ENCODE results near the gene ACAN. TPM values are rescaled to one million over a fixed set of nuclear protein-coding genes. Genes with fewer than 3 reads are reported as not detected.

ACAN gene
- total and polyA plus RNA-seq, 2 donors from 2014 or later = 2.8 to 10.3 TPM

GRCh38 chr15:88908697-88909621 lies 105.7 kb downstream of the ACAN start:
- intact Hi-C loops (cut with DNase I) = loop anchor here (10.0 kb wide), 1 partner anchor 266 kb away; no protein-coding TSS in a partner anchor
- no peak overlapping the region for H3K9ac ChIP-seq (ENCODE audit: low read length in 3 of 3)
- H3K36me3 ChIP-seq (ENCODE audit: control insufficient read depth in 2 of 3, insufficient read depth in 3 of 3, low read length in 3 of 3) = no peaks in the 10 kb centered on the region
- H3K4me3 ChIP-seq (ENCODE audit: low read length in 3 of 3) = no peak overlapping the region
- H3K27me3 ChIP-seq (ENCODE audit: control insufficient read depth, insufficient read depth, low read length) = no peaks in the 10 kb centered on the region
- FAIRE-seq (no peak), DNase-seq (no peak)
- H3K27ac ChIP-seq (ENCODE audit: low read depth in 2 of 2, low read length in 2 of 2) = no peak overlapping the region
- H3K9me3 ChIP-seq (ENCODE audit: control insufficient read depth in 2 of 3, insufficient read depth in 1 of 3, low read length in 3 of 3) = no peaks in the 10 kb centered on the region
- TF ChIP-seq CTCF (IDR thresholded peaks at IDR 0.05; ENCODE audit: borderline replicate concordance, extremely low read depth, insufficient read depth) = no peak
- H3K4me1 ChIP-seq (ENCODE audit: control insufficient read depth in 2 of 3, insufficient read depth in 2 of 3, low read depth in 1 of 3, low read length in 3 of 3) = peaks cover 0 to 2% (median 0%) of the 10 kb centered on the region in 3 donors

GRCh38 chr15:88909956-88910831 lies 107.0 kb downstream of the ACAN start:
- Histone ChIP-seq H3K4me1 (ENCODE audit: control insufficient read depth in 2 of 3, insufficient read depth in 2 of 3, low read depth in 1 of 3, low read length in 3 of 3) (peaks cover 0 to 2% (median 0%) of the 10 kb centered on the region in 3 donors), H3K27ac (ENCODE audit: low read depth in 2 of 2, low read length in 2 of 2) (no peak overlapping the region), H3K9me3 (ENCODE audit: control insufficient read depth in 2 of 3, insufficient read depth in 1 of 3, low read length in 3 of 3) (no peaks in the 10 kb centered on the region), H3K4me3 (ENCODE audit: low read length in 3 of 3) (no peak overlapping the region), H3K36me3 (ENCODE audit: control insufficient read depth in 2 of 3, insufficient read depth in 3 of 3, low read length in 3 of 3) (no peaks in the 10 kb centered on the region), H3K9ac (ENCODE audit: low read length in 3 of 3) (no peak overlapping the region), H3K27me3 (ENCODE audit: control insufficient read depth, insufficient read depth, low read length) (no peaks in the 10 kb centered on the region)
- peak in 3 of 5 donors; percentile 60 to 74 (median 71) for DNase-seq
- TF ChIP-seq CTCF (IDR thresholded peaks at IDR 0.05; ENCODE audit: borderline replicate concordance, extremely low read depth, insufficient read depth) = no peak
- no peak for FAIRE-seq
- intact Hi-C loops (cut with DNase I) = loop anchor here (10.0 kb wide), 1 partner anchor 265 kb away; no protein-coding TSS in a partner anchor

- intact Hi-C loops (cut with DNase I) = no loop called here
- H3K27ac ChIP-seq (ENCODE audit: low read depth in 2 of 2, low read length in 2 of 2) = no peak overlapping the region
Measured at GRCh38 chr15:88911766-88912118, 108.5 kb downstream of the ACAN start.

More at GRCh38 chr15:88911766-88912118, 108.5 kb downstream of the ACAN start:
- H3K4me3 ChIP-seq (ENCODE audit: low read length in 3 of 3) = peak overlapping the region in 2 of 3 donors; percentile 23 to 68
- no peak for TF ChIP-seq CTCF (IDR thresholded peaks at IDR 0.05; ENCODE audit: borderline replicate concordance, extremely low read depth, insufficient read depth)
- H3K27me3 ChIP-seq (ENCODE audit: control insufficient read depth, insufficient read depth, low read length) = no peaks in the 10 kb centered on the region
- peak overlapping the region in 1 of 3 donors; percentile 46 for H3K9ac ChIP-seq (ENCODE audit: low read length in 3 of 3)
- no peaks in the 10 kb centered on the region for H3K9me3 ChIP-seq (ENCODE audit: control insufficient read depth in 2 of 3, insufficient read depth in 1 of 3, low read length in 3 of 3)
- no peaks in the 10 kb centered on the region for H3K36me3 ChIP-seq (ENCODE audit: control insufficient read depth in 2 of 3, insufficient read depth in 3 of 3, low read length in 3 of 3)
- peaks cover 0 to 2% (median 0%) of the 10 kb centered on the region in 3 donors for H3K4me1 ChIP-seq (ENCODE audit: control insufficient read depth in 2 of 3, insufficient read depth in 2 of 3, low read depth in 1 of 3, low read length in 3 of 3)
- FAIRE-seq (no peak), DNase-seq (peak in 2 of 5 donors; percentile 41 to 57)
